T-helper 22 cell (primary cell): ENCODE results near the gene GRPEL1.

Experiments
- DNase-seq: peaks from one replicate; pipeline ENCODE4 v3.0.0-alpha.2; 2020; ENCODE audit warnings: low read depth

The GRPEL1 gene

GRCh38 chr4:7023486-7023885 is 44.4 kb downstream of the GRPEL1 start:
- DNase-seq = no peak

GRCh38 chr4:7021930-7022664 is 45.8 kb downstream of the GRPEL1 start:
- DNase-seq = no peak

- DNase-seq = no peak
Measured at GRCh38 chr4:7021355-7021754, 46.5 kb downstream of the GRPEL1 start.

DNA sequence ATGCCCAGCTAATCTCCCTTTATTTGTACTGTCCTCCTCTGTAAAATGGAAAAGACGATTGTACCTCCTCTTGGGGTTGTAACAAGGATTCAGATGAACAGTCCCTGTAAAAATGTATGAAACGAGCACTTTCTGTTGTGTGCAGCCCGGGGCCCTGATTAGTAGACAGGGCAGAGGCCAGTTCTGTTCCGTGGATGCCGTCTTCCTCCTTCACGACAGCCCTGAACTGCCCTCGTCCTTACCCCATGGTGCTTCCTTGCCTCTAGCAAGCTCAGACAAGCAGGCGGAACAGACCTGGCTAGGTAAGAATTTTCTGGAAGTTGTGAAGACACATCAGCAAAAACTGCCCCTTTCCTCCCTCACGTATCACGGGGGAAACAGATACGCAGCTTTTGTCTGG is 47.0 kb downstream of the GRPEL1 start:
- no peak for DNase-seq

GRCh38 chr4:7020290-7020689 is 47.6 kb downstream of the GRPEL1 start:
- no peak for DNase-seq

- DNase-seq = no peak
Measured at GRCh38 chr4:7019367-7019766, 48.5 kb downstream of the GRPEL1 start.

DNA sequence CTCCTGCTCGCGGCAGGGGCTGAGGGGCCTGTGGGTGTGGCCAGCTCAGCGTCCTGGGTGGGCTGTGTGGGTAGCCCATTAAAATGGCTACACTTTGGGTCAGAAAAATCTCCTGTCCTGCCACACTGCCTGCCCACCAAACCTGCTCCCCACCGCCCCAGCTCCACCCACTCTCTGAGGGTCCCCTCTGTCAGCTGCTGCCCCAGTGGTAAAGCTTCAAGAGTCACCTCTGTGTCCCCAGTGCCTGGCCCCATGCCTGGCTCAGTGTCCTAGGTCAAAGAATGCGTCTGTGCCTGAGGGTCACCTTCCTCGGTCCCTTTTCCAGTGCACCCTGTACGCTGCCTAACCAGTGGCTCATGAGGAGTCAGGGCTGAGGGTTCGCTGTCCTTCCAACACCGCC is 49.6 kb downstream of the GRPEL1 start:
- no peak for DNase-seq

DNA sequence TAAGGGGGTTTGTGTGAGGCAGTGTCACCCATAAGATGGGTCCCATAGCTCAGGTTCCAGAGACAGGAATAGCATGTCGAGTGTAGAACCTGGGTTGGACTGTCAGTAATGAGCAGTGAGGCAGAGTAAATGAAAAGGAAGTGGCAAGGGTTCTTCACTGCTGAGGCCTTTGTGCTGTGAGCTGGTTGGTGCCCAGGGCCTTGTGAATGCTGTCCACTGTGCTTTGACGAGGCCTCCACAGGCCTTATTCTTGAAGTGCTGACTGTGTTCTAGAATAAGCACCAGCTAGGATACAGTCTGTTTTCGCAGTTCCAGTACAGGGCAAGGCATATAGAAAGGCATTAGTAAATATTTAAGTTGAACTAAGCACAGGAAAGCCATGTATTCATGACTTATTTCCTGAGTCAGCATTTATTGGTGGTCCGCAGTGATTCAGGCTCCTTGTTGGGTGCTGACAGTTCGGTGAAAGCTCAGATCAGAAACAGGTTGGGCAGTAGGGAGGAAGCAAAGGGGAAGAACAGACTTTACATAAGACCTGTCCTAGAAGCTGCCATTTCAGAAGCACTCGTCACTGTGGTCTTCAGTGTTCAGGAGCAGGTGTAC is 50.3 kb downstream of the GRPEL1 start:
- DNase-seq = no peak

- no peak for DNase-seq
Measured at GRCh38 chr4:7016512-7016911, 51.4 kb downstream of the GRPEL1 start.

- no peak for DNase-seq
Measured at GRCh38 chr4:7016086-7016485, 51.8 kb downstream of the GRPEL1 start.

- DNase-seq = no peak
Measured at GRCh38 chr4:7015383-7016035, 52.4 kb downstream of the GRPEL1 start.

- no peak for DNase-seq
Measured at GRCh38 chr4:7014815-7015214, 53.0 kb downstream of the GRPEL1 start.

DNA sequence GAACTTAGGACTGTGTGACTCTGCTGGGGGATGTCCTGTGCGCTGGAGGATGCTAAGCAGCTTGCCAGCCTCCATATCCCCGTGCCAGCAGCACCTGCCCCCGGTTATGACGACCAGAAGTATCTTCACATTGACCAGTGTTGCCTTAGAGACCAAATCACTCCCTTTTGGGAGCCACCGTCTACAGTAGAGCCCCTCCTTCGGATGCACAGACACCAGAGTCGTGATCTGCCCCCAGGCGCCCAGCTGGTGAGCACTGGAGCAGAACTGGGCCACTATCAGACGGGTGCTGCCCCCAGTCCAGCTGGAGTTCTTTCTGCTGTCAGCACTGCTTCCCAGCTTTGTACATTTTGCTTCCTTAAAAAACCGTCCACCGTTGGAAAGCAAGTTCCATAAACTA is 54.7 kb downstream of the GRPEL1 start:
- no peak for DNase-seq

DNA sequence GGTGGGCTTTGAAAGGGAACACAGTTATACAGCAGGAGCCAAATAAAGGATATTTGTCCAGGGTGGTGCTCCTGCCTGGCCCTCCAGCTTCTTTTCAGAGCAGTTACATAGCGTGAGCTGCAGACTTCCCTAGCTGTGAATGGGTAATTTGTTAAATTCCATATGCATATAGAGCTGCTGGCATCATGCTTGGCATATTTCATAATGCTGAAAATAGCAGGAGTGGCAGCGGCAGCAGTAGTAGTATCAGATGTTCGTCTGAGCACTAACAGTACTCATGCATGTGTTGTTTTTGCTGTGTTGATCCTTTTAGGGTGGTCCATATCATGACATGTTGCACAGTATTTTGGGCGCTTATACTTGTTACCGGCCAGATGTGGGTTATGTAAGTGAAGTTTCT is 58.3 kb downstream of the GRPEL1 start:
- DNase-seq = no peak
